ENCODE results near the gene TMC8.
A peak's percentile ranks its signal among the peaks of the same experiment; 100 is the strongest.
"Not testable (repeated sequence)": the region's sequence is repeated elsewhere in the genome, so short reads cannot be mapped to it uniquely, and the experiment has no call there.

Gene TMC8

DNA sequence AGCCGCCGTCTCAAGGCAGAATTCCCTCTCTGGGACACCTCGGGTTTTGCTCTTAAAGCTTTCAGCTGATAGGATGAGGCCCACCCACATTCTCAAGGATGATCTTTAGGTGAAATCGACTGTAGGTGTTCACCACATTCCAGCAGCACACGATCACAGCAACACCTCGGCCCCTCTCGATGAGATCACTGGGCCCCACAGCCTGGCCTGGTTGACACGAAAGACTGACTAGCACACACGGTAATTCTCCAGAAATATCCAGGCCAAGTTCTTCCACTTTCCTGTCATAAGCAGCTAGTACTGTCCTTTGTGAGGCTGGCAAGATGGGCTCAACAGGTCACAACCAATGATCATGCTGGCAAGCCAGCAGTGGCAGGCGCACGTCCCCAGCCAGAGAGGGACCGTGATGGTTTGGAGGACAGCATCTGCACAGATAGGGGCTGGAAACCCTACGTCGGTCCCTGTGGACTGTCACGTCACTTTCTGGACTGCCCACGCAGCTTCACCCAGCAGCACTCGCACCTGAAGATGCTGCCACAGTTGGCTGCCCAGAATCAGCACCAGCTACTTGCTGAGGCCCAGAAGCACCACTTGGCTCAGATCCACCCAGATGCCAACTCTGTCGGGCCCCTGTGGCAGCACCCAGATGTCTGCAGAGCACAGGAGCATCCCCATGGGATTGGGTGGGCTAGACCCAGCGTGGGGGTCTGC is 19.4 kb upstream of the TMC8 start:
- DNase-seq, result no peak

DNA sequence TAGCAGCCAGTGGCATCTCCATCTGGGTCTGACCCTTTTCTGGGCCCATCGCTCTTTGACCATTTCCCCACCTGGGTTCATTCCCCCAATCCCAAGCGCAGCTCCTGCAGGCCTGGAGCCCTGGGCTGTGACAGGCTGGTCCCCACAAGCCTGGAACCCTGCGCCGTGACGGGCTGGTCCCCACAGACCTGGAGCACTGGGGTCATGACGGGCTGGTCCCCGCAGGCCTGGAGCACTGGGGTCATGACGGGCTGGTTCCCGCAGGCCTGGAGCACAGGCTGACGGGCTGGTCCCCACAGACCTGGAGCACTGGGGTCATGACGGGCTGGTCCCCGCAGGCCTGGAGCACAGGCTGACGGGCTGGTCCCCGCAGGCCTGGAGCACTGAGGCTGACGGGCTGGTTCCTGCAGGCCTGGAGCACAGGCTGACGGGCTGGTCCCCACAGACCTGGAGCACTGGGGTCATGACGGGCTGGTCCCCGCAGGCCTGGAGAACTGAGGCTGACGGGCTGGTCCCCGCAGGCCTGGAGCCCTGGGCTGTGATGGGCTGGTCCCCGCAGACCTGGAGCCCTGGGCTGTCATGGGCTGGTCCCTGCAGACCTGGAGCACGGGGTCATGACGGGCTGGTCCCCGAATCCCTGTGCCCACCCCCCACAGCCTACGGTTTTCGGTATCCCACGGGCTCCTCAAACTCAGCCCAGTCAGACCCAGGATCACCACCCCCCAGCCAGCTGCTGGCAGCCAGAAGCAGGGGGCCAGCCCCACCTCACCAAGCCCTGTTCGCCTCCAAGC is 18.6 kb upstream of the TMC8 start:
- DNase-seq, result no peak

GRCh38 chr17:78112518-78113471 is 17.8 kb upstream of the TMC8 start:
- DNase-seq, result peak; percentile 58

DNA sequence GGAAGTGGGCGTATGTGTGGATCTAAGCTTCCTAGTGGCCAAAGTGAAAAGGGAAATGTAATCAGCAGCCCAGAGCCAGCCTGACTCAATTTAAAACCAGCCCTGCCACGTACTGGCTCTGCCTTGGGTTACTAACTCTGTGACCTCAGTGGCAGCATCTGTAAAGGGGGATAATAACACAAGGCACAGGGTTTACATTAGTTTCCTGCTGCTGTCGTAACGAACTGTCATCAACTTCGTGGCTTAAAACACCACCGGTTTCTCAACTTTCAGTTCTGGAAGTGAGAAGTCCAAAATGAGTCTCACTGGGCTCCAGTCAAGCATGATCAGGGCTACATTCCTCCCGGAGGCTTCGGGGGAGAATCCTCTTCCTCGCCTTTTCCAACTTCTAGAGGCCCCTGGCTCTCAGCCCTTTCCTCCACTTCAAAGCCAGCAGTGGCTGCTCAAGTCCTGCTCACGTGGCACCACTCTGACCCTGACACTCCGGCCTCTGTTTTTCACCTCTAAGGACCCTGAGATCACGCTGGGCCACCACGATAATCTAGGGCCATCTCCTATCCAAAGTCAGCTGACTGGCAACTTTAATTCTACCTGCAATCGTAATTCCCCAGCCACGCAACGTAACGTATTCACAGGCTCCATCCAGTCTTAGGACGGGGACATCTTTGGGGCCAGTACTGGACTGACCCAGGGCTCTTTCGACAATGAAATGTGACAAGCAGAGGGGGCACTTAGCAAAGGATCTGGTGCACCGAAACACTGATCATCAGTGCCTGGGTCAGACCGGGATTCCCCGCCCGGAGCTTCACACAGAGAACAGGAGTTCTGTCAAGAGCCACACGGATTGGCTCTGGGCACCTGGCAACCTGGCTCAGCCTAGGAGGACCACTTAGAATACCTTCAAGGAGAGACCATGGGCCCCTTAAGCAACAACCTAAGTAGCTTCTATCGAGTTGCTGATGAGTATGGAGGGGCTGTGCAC is 16.5 kb upstream of the TMC8 start:
- DNase-seq, result no peak

GRCh38 chr17:78114831-78115723 is 15.5 kb upstream of the TMC8 start:
- no peak for DNase-seq

DNA sequence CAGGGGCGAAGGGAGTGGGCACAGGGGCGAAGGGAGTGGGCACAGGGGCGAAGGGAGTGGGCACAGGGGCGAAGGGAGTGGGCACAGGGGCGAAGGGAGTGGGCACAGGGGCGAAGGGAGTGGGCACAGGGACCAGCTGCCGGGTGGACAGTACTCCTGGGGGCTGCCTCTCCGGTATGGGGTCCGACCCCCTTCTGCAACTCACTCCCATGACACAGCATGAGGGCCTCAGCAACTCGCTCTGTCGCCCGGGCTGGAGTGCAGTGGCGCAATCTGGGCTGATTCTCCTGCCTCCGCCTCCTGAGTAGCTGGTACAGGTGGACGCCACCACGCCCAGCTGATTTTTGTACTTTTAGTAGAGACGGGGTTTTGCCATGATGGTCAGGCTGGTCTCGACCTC is 14.8 kb upstream of the TMC8 start:
- not testable (repeated sequence) for DNase-seq

DNA sequence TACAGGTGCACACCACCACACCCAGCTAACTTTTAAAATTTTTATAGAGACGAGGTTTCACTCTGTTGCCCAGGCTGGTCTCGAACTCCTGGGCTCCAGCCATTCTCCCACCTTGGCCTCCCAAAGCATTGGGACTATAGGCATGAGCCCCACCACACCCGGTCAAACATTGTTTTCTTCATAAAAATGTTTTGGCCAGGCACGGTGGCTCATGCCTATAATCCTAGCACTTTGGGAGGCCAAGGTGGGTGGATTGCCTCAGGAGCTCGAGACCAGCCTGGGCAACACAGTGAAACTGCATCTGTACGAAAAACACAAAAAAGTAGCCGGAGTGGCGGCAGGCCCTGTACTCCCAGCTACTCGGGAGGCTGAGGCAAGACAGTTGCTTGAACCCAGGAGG is 14.2 kb upstream of the TMC8 start:
- DNase-seq, result no peak

DNA sequence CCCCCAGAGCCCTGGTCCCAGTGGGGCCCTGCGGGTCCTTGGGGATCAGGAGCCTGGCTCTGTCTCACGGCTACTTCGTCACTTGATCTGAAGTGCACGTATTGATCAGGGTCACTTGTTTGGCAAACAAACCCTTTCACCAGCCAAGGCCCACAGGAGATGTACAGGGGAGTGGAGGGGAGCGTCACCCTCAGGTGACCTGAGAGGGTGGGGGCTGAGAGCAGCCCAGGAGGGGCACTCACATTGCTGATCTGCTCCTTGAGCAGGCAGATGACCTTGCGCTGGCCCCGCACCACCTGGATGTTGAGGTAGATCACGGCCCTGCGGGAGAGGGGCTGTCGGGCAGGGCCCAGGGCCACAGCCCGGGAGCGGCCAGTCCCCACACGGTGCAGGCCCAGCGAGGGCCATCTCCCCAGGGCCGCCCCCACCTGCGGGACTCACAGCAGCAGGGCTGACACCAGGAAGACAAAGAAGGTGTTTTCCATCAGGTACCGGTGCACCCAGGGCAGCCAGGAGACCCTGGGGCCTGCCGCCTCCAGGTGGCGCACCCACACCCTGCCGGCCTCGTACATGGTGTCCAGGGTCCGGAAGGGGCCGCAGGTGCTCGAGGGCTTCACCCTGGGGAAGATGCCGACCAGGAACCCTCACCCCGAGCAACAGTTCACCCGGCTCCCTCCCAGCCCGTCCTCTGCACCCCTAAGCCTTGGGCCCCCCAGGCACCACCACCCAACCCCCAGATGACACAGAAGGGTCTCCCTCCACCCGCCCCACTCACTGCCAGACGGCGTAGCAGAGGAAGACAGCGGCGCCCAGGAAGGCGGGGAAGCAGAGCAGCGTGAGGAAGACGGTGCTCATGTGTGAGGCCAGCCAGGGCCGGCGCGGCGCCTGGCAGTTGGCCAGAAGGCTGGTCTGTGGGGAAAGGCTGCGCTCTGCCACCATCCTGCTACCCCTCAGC is 13.3 kb upstream of the TMC8 start:
- DNase-seq, result peak; percentile 71

DNA sequence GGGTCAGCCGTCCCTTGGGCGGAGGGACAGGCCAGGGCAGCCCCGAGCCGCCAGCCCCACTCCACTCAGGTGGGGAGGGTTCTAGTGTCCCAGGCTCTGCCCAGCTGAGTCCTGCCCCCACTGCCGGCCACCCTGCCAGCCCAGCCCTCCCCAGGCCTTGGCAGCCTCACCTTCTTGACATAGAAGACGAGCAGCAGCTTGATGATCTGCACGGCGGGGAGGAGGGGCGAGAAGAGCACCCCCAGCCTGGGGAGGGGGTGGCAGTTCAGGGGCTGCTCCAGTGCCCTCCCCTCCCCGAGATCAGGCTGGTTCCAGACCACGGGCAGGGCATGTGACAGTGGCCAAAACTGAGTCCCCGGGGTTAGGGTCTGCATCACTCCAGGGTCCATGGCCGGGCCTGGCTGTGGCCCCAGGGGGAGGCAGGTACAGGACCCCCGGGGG is 11.8 kb upstream of the TMC8 start:
- no peak for DNase-seq

DNA sequence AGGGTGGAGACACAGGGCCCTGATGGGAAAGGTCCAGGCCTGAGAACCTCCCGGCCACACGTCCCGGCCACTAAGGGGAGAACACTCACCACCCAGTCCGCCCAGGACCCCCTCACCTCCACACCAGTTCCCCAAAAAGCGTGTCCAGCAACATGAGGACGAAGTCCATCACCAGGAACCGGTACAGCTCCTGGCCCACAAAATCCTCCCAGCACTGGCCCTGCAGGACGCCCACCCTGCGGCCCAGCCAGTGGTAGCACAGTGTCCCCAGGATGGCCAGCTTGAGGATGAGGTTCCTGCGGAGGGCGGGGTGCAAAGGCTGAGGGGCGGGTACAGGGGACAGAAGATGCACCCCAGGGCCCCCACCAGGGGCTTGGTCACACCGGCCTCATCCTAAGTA is 10.0 kb upstream of the TMC8 start:
- no peak for DNase-seq

DNA sequence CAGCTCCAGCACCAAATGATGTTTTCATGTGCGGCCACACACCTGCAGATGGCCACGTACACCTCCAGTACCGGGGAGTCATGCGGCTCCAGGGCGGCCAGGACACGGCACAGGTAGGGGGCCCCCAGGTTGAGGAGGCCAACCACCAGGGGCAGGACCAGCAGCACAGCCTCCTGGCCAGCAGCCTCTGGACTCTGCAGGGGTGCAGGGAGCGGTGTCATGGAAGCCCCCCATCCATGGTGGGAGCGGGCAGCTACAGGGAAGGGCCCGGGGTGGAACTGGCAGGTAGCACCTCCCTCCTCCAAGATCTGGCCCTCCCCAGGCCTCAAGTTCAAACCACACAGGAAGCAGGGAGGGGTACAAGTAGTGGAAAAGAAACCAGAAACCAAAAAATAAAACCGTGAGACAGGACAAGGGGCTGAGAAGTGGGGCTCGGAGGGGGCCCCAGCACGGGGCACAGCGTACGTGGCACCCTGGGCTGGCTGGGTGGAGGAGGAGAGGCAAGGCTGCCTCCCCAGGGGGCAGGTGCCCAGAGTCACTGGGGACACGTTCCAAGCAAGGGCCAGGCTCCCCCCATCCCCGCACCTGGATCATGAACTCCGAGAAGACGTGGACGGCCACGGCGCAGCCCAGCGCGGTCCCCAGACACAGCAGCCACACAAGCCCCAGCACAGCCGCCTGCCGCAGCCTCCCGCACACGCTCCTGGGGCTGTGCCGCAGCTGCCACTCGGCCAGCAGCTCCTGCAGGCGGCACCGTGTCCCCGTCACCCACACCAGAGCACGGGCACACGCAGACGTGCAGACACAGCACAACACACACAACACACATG is 9.4 kb upstream of the TMC8 start:
- DNase-seq, result no peak

- DNase-seq, result no peak
These were observed 8.8 kb upstream of the TMC8 start for GRCh38 chr17:78121801-78122215.

DNA sequence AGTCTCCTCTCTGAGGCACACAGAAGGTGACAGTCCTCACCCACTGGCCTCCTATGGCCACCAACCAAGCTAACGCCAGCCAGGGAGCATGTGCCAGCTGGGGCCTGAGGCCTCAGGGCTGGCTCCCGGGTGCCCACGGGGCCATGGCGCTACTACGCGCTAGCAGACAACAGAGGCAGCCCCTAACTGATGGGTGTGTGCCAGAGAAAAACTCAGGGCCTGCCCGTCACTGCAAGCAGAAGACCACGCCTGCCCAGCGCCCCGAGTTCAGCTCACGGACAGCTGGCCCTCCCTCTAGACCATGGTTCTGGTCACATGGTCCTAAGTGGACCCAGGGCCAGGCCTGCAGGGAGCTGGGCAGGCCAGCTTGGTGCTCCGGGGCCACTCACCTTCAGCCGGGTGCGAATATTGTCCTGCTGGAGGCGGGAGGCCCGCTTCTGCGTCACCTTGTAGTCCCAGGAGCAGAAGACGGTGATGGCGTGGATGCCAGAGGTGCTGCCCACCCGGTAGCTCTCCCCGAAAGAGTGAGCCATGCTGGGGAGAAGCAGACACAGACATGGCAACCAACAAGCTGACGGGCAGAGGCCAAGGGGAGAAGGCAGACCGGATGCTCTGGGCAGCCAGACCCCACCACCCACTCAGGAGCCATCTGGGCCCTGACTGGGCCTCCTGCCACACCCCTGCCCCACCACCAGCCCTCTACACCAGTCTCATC is 8.2 kb upstream of the TMC8 start:
- DNase-seq, result no peak

DNA sequence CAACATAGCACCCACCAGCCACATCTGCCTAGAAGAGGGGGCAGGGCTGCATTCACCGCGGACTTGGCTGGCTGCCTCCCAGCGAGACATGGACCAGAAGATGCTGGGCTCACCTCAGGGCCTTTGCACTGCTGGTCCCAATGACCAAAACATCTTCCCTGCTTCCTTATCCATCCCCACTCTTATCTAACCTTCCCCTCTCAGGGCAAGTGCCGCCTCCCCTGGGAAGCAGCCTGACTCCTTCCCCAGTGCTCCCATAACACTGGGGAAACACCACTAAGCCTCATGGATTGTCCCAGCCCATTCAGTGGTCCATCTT is 7.7 kb upstream of the TMC8 start:
- DNase-seq, result no peak

DNA sequence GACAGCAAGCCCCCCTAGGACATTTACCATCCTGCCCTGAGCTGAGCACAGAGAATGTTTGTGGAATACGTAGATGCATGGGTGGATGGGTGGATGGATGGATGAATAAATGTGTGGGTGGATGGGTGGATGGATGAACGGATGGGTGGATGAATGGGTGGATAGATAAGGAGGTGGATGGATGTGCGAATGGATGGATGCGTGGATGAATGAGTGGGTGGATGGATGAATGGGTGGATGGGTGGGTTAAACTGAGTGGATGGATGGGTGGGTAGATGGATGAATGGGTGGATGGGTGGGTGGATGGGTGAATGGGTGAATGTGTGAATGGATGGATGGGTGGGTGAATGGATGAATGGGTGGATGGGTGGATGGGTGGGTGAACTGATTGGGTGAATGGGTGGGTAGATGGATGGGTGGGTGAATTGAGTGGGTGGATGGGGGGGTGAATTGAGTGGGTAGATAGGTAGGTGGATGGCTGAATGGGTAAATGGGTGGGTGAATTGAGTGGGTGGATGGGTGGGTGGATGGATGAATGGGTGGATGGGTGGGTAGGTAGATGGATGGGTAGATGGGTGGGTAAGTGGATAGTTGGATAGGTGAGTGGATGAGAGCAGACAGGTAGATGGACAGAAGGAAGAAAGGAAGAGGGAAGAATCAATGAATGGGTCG is 7.2 kb upstream of the TMC8 start:
- no peak for DNase-seq

- DNase-seq, result no peak
These were observed 6.3 kb upstream of the TMC8 start for GRCh38 chr17:78124081-78124835.

DNA sequence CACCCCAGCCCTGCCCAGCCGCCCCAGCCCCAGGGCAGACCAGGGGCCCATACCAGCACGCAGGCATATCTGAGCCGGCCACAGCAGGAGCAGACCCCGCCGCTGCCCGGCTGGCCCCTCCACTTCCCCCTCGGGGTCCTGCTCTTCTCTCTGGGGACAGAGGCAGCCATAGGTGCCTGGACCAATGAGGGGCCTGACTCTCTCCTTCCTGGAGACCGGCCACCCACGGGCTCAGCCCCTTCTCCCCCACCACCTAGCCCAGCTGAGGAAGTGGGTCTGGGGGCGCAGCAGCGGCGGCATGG is 5.8 kb upstream of the TMC8 start:
- no peak for DNase-seq
